Measurements from ENCODE around the gene SIGLEC11. TPM values are rescaled to one million over a fixed set of nuclear protein-coding genes. Genes with fewer than 3 reads are reported as not detected.
A peak's percentile ranks its signal among the peaks of the same experiment; 100 is the strongest.
"Not testable (repeated sequence)": the region's sequence is repeated elsewhere in the genome, so short reads cannot be mapped to it uniquely, and the experiment has no call there.

Gene SIGLEC11
- total RNA-seq, 4 donors from 2014 or later: 1.2 to 3.9 TPM; not detected in 2

- Histone ChIP-seq H3K4me3 (no peak overlapping the region), H3K36me3 (no peaks in the 10 kb centered on the region), H3K9me3 (no peaks in the 10 kb centered on the region), H3K27ac (no peak overlapping the region), H3K27me3 (peaks cover 0 to 16% of the 10 kb centered on the region in 2 donors), H3K4me1 (no peaks in the 10 kb centered on the region)
- TF ChIP-seq, protein P1, sequence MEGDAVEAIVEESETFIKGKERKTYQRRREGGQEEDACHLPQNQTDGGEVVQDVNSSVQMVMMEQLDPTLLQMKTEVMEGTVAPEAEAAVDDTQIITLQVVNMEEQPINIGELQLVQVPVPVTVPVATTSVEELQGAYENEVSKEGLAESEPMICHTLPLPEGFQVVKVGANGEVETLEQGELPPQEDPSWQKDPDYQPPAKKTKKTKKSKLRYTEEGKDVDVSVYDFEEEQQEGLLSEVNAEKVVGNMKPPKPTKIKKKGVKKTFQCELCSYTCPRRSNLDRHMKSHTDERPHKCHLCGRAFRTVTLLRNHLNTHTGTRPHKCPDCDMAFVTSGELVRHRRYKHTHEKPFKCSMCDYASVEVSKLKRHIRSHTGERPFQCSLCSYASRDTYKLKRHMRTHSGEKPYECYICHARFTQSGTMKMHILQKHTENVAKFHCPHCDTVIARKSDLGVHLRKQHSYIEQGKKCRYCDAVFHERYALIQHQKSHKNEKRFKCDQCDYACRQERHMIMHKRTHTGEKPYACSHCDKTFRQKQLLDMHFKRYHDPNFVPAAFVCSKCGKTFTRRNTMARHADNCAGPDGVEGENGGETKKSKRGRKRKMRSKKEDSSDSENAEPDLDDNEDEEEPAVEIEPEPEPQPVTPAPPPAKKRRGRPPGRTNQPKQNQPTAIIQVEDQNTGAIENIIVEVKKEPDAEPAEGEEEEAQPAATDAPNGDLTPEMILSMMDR (IDR thresholded peaks at IDR 0.05): no peak
- no peak for TF ChIP-seq POLR2A (IDR thresholded peaks at IDR 0.05)
- DNase-seq: no peak
- intact Hi-C loops (cut with DNase I; ENCODE audit: low total_unique reads): no loop called here
These were observed 7.4 kb upstream of the SIGLEC11 start for GRCh38 chr19:49968279-49968922.

GRCh38 chr19:49959892-49960291 lies 1.1 kb downstream of the SIGLEC11 start:
- H3K36me3 ChIP-seq, DNase-seq, H3K4me3 ChIP-seq: not testable (repeated sequence)

DNA sequence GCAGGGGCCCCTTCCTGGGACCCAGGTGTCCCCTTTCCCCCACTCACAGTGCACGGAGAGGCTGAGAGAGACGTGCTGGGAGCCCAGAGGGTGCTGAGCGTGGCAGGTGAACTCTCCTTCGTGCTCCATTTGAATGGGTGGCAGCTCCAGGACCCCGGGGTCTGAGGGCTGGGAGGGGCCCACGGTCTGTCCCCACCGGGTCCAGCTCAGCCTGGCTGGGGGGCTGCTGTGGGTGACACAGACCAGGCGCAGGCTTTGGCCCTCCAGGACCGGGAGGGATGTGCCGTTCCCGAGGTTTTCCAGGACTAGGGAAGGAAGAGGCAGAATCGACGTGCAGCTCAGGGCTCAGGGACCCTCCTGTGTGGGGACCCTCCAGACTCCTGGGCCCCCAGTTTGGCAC lies 2.4 kb downstream of the SIGLEC11 start:
- H3K4me1 ChIP-seq; H3K27me3 ChIP-seq; H3K27ac ChIP-seq; H3K9me3 ChIP-seq; DNase-seq; intact Hi-C loops (cut with DNase I; ENCODE audit: low total_unique reads); H3K36me3 ChIP-seq: not testable (repeated sequence)
- H3K4me3 ChIP-seq: peak overlapping the region in 1 of 2 donors; percentile 30

More at GRCh38 chr19:49959892-49960291, 1.1 kb downstream of the SIGLEC11 start:
- H3K9me3 ChIP-seq; intact Hi-C loops (cut with DNase I; ENCODE audit: low total_unique reads); H3K4me1 ChIP-seq; H3K27ac ChIP-seq; H3K27me3 ChIP-seq: not testable (repeated sequence)

DNA sequence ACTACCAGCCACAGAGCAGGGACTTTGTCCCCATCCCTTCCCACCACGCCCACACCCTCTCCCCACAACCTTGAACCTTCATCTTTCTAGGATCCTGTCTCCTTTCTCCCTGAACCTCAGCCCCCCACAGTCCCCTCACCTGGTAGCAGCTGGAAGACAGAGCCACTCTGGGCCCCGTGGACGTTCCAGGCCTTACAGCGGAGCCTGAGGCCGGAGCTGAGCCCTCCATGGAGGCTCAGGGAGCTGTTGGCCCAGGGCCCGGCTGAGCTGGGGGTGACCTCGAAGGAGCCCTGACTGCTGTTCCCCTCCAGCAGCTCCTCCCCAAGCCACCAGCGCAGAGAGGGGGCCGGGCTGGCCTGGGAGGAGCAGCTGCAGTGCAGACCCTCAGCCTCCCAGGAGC lies 2.8 kb downstream of the SIGLEC11 start:
- H3K27ac ChIP-seq; H3K36me3 ChIP-seq; DNase-seq; H3K4me1 ChIP-seq; H3K9me3 ChIP-seq; intact Hi-C loops (cut with DNase I; ENCODE audit: low total_unique reads); H3K27me3 ChIP-seq: not testable (repeated sequence)
- peak overlapping the region in 1 of 2 donors; percentile 30 for H3K4me3 ChIP-seq

DNA sequence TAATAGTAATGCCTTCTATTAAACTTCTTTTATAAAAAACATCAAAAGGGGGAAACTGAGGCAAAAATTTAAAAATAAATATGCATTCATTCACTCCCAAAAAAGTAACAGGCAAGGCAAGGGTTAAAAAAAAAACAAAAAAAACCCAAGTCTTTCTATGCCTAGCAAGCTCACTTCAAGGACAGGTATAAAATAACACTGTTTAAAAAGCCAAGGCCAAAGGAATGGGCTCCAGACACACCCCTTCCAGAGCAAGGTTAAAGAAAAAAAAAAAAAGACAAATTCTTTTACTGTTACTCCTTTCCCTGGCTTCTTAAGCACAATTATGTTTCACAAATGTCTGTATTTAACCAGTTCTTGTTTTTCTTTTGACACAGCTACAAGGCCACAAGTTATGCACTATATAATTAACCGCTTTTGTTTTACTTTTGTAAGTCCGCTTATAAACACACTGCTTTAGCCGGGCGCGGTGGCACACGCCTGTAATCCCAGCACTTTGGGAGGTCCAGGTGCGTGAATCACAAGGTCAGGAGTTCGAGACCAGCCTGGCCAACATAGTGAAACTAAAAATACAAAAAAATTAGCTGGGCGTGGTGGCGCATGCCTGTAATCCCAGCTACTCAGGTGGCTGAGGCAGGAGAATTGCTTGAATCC lies 3.6 kb downstream of the SIGLEC11 start:
- Histone ChIP-seq H3K4me3 (peak overlapping the region in 1 of 2 donors; percentile 30), H3K27ac (no peak overlapping the region), H3K9me3 (no peaks in the 10 kb centered on the region), H3K4me1 (peaks cover 0 to 3% of the 10 kb centered on the region in 2 donors), H3K27me3 (no peaks in the 10 kb centered on the region), H3K36me3 (no peaks in the 10 kb centered on the region)
- intact Hi-C loops (cut with DNase I; ENCODE audit: low total_unique reads): no loop called here
- TF ChIP-seq, protein P1 (IDR thresholded peaks at IDR 0.05): no peak
- TF ChIP-seq POLR2A (IDR thresholded peaks at IDR 0.05): no peak
- DNase-seq: no peak

DNA sequence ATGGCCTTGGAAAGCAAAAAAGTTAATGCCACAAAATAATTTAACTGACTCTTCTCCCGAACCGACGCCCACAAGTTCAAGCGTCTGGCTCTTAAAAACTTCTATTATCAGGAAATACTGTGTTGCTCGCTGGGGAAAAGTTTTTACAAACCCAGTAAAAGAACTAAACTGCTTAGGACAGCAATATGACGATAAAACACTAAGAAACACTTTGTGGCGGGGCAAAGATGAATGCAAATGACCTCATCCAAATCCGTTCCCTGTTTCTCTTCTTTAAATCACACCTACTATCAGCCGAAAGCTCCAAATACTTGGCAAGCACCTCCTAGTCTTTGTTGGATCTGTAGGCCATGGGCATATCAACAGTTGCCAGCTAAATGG lies 4.9 kb downstream of the SIGLEC11 start:
- H3K9me3 ChIP-seq: no peaks in the 10 kb centered on the region
- intact Hi-C loops (cut with DNase I; ENCODE audit: low total_unique reads): no loop called here
- no peak for TF ChIP-seq POLR2A (IDR thresholded peaks at IDR 0.05)
- TF ChIP-seq, protein P1 (IDR thresholded peaks at IDR 0.05): no peak
- H3K4me1 ChIP-seq: peaks cover 0 to 3% of the 10 kb centered on the region in 2 donors
- peak overlapping the region in 1 of 2 donors; percentile 7 for H3K4me3 ChIP-seq
- no peaks in the 10 kb centered on the region for H3K27me3 ChIP-seq
- H3K36me3 ChIP-seq: no peaks in the 10 kb centered on the region
- DNase-seq: no peak
- H3K27ac ChIP-seq: no peak overlapping the region

Data from uterus (tissue), 4 donors.